ENCODE data around the gene PIK3C2B.
"Not testable (repeated sequence)": the region's sequence is repeated elsewhere in the genome, so short reads cannot be mapped to it uniquely, and the experiment has no call there.

Gene PIK3C2B

DNA sequence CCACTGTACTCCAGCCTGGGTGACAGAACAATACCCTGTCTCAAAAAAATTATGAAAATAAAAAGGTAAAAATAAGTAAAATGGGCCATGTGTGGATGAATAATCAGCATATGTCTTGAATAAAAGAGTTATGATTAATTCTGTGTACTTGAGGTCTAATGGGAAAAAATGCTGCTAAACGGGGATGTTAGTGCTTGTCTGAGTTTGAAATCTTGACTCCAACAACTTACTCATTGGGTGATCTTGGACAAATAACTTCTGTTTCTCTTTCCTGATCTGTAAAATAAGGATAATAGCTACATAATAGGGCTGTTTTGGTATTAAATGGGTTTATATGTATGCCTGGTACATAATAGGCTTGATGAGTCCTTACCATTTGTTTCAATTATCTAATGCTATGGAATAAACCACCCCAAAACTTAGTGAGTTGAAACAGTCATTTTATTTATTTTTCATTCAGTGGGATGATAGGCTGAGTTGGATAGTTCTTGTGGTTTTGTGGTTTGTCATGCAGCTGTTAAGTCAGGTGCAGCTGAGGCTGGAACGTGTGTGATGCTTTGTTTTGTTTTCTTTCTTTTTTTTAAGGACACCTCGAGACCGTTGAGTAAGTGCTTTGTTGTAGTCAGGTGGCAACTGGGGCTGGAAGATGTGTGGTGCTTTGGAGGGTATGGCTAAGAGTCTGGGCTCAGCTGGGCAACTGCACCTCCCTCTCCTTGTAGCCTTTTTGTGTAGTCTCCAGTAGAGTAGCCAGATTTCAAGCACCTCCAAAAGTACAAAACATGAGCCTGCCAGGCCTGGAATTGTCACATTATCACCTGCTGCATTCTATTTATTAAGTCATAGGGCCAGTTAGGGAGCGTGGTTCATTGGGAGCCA, 26.5 kb upstream of the PIK3C2B start:
- Histone ChIP-seq H3K18ac (ENCODE audit: low read depth in 1 of 2, low read length in 2 of 2) (no peak overlapping the region), H3K9ac (ENCODE audit: low read length) (peak overlapping the region; percentile 54)

GRCh38 chr1:204517382-204517781, 22.8 kb upstream of the PIK3C2B start:
- WGBS = over 99% methylated on average over 18 of the region's 19 CpGs
- Histone ChIP-seq H3K36me3 (ENCODE audit: control insufficient read depth in 1 of 2, insufficient read depth in 2 of 2, low read depth in 1 of 2, low read length in 2 of 2) (peaks cover 12% of the 10 kb centered on the region in 2 experiments), H3K4me3 (ENCODE audit: insufficient read depth in 1 of 2, low read depth in 1 of 2, low read length in 2 of 2) (peak overlapping the region in 1 of 2 experiments; percentile 100), H3K4me1 (ENCODE audit: control insufficient read depth, insufficient read depth, low read depth, low read length) (peaks cover 15% of the 10 kb centered on the region), H3K9ac (ENCODE audit: low read length) (peak overlapping the region; percentile 99)
- not testable (repeated sequence) for H3K79me1 ChIP-seq (replicated peaks; ENCODE audit: low read length, poor library complexity, severe bottlenecking); H2AFZ ChIP-seq (ENCODE audit: low read depth, low read length); H3K27ac ChIP-seq (ENCODE audit: low read length, poor library complexity, severe bottlenecking); H4K8ac ChIP-seq (ENCODE audit: low read length); H3K23ac ChIP-seq (ENCODE audit: low read length in 2 of 2); H2BK12ac ChIP-seq (ENCODE audit: low read length in 2 of 2); H3K14ac ChIP-seq (ENCODE audit: low read length in 2 of 2); H3K9me3 ChIP-seq (ENCODE audit: control insufficient read depth, low read length); H3K4ac ChIP-seq (ENCODE audit: low read depth in 1 of 2, low read length in 2 of 2); DNase-seq; H3K27me3 ChIP-seq (ENCODE audit: control insufficient read depth in 1 of 2, insufficient read depth in 1 of 2, low read length in 2 of 2); H4K91ac ChIP-seq (ENCODE audit: low read length); H3K4me2 ChIP-seq (ENCODE audit: low read length, poor library complexity, severe bottlenecking); H3K18ac ChIP-seq (ENCODE audit: low read depth in 1 of 2, low read length in 2 of 2); H2BK120ac ChIP-seq (ENCODE audit: low read depth, low read length); H2BK15ac ChIP-seq (ENCODE audit: low read depth, poor library complexity, severe bottlenecking); H2BK5ac ChIP-seq (ENCODE audit: low read depth, low read length, poor library complexity, severe bottlenecking); H2AK5ac ChIP-seq (ENCODE audit: low read length, severe bottlenecking)

More for the DNA sequence above, 26.5 kb upstream of the PIK3C2B start:
- Histone ChIP-seq H2BK5ac (ENCODE audit: low read depth, low read length, poor library complexity, severe bottlenecking) (no peak overlapping the region), H3K14ac (ENCODE audit: low read length in 2 of 2) (no peak overlapping the region), H3K9me3 (ENCODE audit: control insufficient read depth, low read length) (peaks cover 7% of the 10 kb centered on the region), H4K91ac (ENCODE audit: low read length) (no peak overlapping the region), H2AFZ (ENCODE audit: low read depth, low read length) (no peak overlapping the region), H2BK120ac (ENCODE audit: low read depth, low read length) (no peak overlapping the region), H2BK12ac (ENCODE audit: low read length in 2 of 2) (no peak overlapping the region), H3K4me3 (ENCODE audit: insufficient read depth in 1 of 2, low read depth in 1 of 2, low read length in 2 of 2) (no peak overlapping the region), H3K4me1 (ENCODE audit: control insufficient read depth, insufficient read depth, low read depth, low read length) (peaks cover 13% of the 10 kb centered on the region), H3K23ac (ENCODE audit: low read length in 2 of 2) (no peak overlapping the region), H3K27me3 (ENCODE audit: control insufficient read depth in 1 of 2, insufficient read depth in 1 of 2, low read length in 2 of 2) (no peaks in the 10 kb centered on the region), H3K36me3 (ENCODE audit: control insufficient read depth in 1 of 2, insufficient read depth in 2 of 2, low read depth in 1 of 2, low read length in 2 of 2) (peaks cover 25 to 35% of the 10 kb centered on the region in 2 experiments), H2BK15ac (ENCODE audit: low read depth, poor library complexity, severe bottlenecking) (no peak overlapping the region), H3K4ac (ENCODE audit: low read depth in 1 of 2, low read length in 2 of 2) (no peak overlapping the region), H3K27ac (ENCODE audit: low read length, poor library complexity, severe bottlenecking) (peak overlapping the region; percentile 35), H3K4me2 (ENCODE audit: low read length, poor library complexity, severe bottlenecking) (no peak overlapping the region), H3K79me1 (replicated peaks; ENCODE audit: low read length, poor library complexity, severe bottlenecking) (peaks cover 13% of the 10 kb centered on the region), H2AK5ac (ENCODE audit: low read length, severe bottlenecking) (no peak overlapping the region), H4K8ac (ENCODE audit: low read length) (no peak overlapping the region)
- 17% methylated on average over 4 of the region's 5 CpGs for WGBS
- peak; percentile 58 for DNase-seq

GRCh38 chr1:204516180-204516879, 21.7 kb upstream of the PIK3C2B start, which contains the start of gene MDM4:
Gene MDM4, plus strand, starts transcription at chr1:204516406. Its CDS starts 9,113 bp downstream, at chr1:204525519.
- Histone ChIP-seq H3K9ac (ENCODE audit: low read length) (peak within 1 kb of the TSS; percentile 99), H4K91ac (ENCODE audit: low read length) (peak within 1 kb of the TSS; percentile 79), H3K79me1 (replicated peaks; ENCODE audit: low read length, poor library complexity, severe bottlenecking) (peaks cover 3% of the 10 kb centered on the region), H2AFZ (ENCODE audit: low read depth, low read length) (peak within 1 kb of the TSS; percentile 92), H3K9me3 (ENCODE audit: control insufficient read depth, low read length) (no peaks in the 10 kb centered on the region), H2BK120ac (ENCODE audit: low read depth, low read length) (peak within 1 kb of the TSS; percentile 80), H3K18ac (ENCODE audit: low read depth in 1 of 2, low read length in 2 of 2) (peak within 1 kb of the TSS; percentile 89 to 98), H3K27ac (ENCODE audit: low read length, poor library complexity, severe bottlenecking) (peak within 1 kb of the TSS; percentile 76), H2AK5ac (ENCODE audit: low read length, severe bottlenecking) (no peak within 1 kb of the TSS), H3K4me2 (ENCODE audit: low read length, poor library complexity, severe bottlenecking) (peak within 1 kb of the TSS; percentile 60), H2BK5ac (ENCODE audit: low read depth, low read length, poor library complexity, severe bottlenecking) (peak within 1 kb of the TSS; percentile 86), H3K27me3 (ENCODE audit: control insufficient read depth in 1 of 2, insufficient read depth in 1 of 2, low read length in 2 of 2) (no peaks in the 10 kb centered on the region), H3K4ac (ENCODE audit: low read depth in 1 of 2, low read length in 2 of 2) (peak within 1 kb of the TSS; percentile 29 to 94), H3K23ac (ENCODE audit: low read length in 2 of 2) (peak within 1 kb of the TSS in 1 of 2 experiments; percentile 51), H3K4me1 (ENCODE audit: control insufficient read depth, insufficient read depth, low read depth, low read length) (peaks cover 14% of the 10 kb centered on the region), H3K36me3 (ENCODE audit: control insufficient read depth in 1 of 2, insufficient read depth in 2 of 2, low read depth in 1 of 2, low read length in 2 of 2) (peaks cover 12% of the 10 kb centered on the region in 2 experiments), H3K4me3 (ENCODE audit: insufficient read depth in 1 of 2, low read depth in 1 of 2, low read length in 2 of 2) (peak within 1 kb of the TSS; percentile 80 to 100), H2BK12ac (ENCODE audit: low read length in 2 of 2) (no peak within 1 kb of the TSS), H4K8ac (ENCODE audit: low read length) (peak within 1 kb of the TSS; percentile 95), H3K14ac (ENCODE audit: low read length in 2 of 2) (peak within 1 kb of the TSS; percentile 47 to 92), H2BK15ac (ENCODE audit: low read depth, poor library complexity, severe bottlenecking) (peak within 1 kb of the TSS; percentile 71)
- under 1% methylated on average over 43 of the region's 43 CpGs for WGBS
- DNase-seq = peak; percentile 98

DNA sequence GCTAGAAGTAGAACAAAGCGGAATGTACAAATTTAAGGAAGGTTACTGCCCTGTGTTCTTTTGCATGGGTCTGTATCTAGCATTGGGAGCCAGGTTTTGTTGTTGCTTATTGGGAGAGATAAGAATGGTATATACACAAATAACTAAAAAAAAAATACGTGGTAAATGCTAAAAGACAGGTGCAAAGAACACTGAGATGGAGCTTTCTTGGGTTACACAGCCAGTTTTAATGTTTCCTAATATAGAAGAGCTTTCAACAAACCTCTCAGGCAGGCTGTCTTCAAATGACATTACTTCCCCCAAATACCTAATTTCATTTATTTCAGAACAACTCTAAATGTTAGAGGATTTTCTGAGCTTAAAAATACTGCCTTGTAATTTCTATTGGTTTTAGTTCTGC, 20.2 kb upstream of the PIK3C2B start:
- H3K23ac ChIP-seq (ENCODE audit: low read length in 2 of 2) = no peak overlapping the region
- H2BK12ac ChIP-seq (ENCODE audit: low read length in 2 of 2) = no peak overlapping the region
- no peak overlapping the region for H2BK15ac ChIP-seq (ENCODE audit: low read depth, poor library complexity, severe bottlenecking)
- H3K14ac ChIP-seq (ENCODE audit: low read length in 2 of 2) = no peak overlapping the region
- H3K4me1 ChIP-seq (ENCODE audit: control insufficient read depth, insufficient read depth, low read depth, low read length) = peaks cover 10% of the 10 kb centered on the region
- no peak overlapping the region for H4K8ac ChIP-seq (ENCODE audit: low read length)
- H3K9me3 ChIP-seq (ENCODE audit: control insufficient read depth, low read length) = no peaks in the 10 kb centered on the region
- peaks cover 3% of the 10 kb centered on the region for H3K79me1 ChIP-seq (replicated peaks; ENCODE audit: low read length, poor library complexity, severe bottlenecking)
- no peak overlapping the region for H3K9ac ChIP-seq (ENCODE audit: low read length)
- no peak for DNase-seq
- no peak overlapping the region for H3K4me3 ChIP-seq (ENCODE audit: insufficient read depth in 1 of 2, low read depth in 1 of 2, low read length in 2 of 2)
- no peak overlapping the region for H3K4ac ChIP-seq (ENCODE audit: low read depth in 1 of 2, low read length in 2 of 2)
- H3K27ac ChIP-seq (ENCODE audit: low read length, poor library complexity, severe bottlenecking) = no peak overlapping the region
- WGBS = 88% methylated on average over 1 of the region's 2 CpGs
- H3K18ac ChIP-seq (ENCODE audit: low read depth in 1 of 2, low read length in 2 of 2) = no peak overlapping the region
- no peak overlapping the region for H3K4me2 ChIP-seq (ENCODE audit: low read length, poor library complexity, severe bottlenecking)
- peaks cover 12% of the 10 kb centered on the region in 2 experiments for H3K36me3 ChIP-seq (ENCODE audit: control insufficient read depth in 1 of 2, insufficient read depth in 2 of 2, low read depth in 1 of 2, low read length in 2 of 2)
- H4K91ac ChIP-seq (ENCODE audit: low read length) = no peak overlapping the region
- H2AFZ ChIP-seq (ENCODE audit: low read depth, low read length) = no peak overlapping the region
- H2BK120ac ChIP-seq (ENCODE audit: low read depth, low read length) = no peak overlapping the region
- H2BK5ac ChIP-seq (ENCODE audit: low read depth, low read length, poor library complexity, severe bottlenecking) = no peak overlapping the region
- no peak overlapping the region for H2AK5ac ChIP-seq (ENCODE audit: low read length, severe bottlenecking)
- H3K27me3 ChIP-seq (ENCODE audit: control insufficient read depth in 1 of 2, insufficient read depth in 1 of 2, low read length in 2 of 2) = no peaks in the 10 kb centered on the region
